H1 (cell line): ENCODE measurements around the gene P2RY11. TPM values are rescaled to one million over a fixed set of nuclear protein-coding genes. Genes with fewer than 3 reads are reported as not detected.

ENCODE experiments used
- GABPA ChIP-seq: IDR thresholded peaks from 2 replicates; pipeline ENCODE4 v1.6.1; 2011; ENCODE audit warnings: mild to moderate bottlenecking, low read length, moderate library complexity, borderline replicate concordance; ENCODE audit not compliant: insufficient read depth
- TCF12 ChIP-seq: IDR thresholded peaks from 2 replicates; pipeline ENCODE4 v1.6.1; 2011; ENCODE audit warnings: low read depth, mild to moderate bottlenecking, low read length
- polyA plus RNA-seq, 7 experiments: library from polyadenylated mRNA; depleted of rRNA in 3 of 7; stranded (reverse) in 5 of 7; unstranded in 2 of 7; fragments of >200 nt in 5 of 7; fragments of 200-250 nt in 2 of 7; gene quantifications; 1 replicate in 5 of 7; 2 replicates in 1 of 7; 4 replicates in 1 of 7; pipeline versions ENCODE4 v1.2.1 to v1.2.3, GENCODE V29; 2011 to 2013; ENCODE audit warnings: missing spikeins in 2 of 7, mixed read lengths in 2 of 7
- total RNA-seq: library from RNA; stranded (reverse); fragmentation: NEBNext Ultra II Directional; extraction: Animal tissue kit (Norgen Biotek cat#: 25700); gene quantifications from 2 replicates; pipeline ENCODE4 v1.2.1, GENCODE V29; 2021
- TF ChIP-seq, protein P1 (sequence below): fragments of 300-600 bp; sonication (generic); IDR thresholded peaks from 2 replicates; pipeline ENCODE4 v1.7.1; 2012; ENCODE audit warnings: low read length, moderate library complexity, mild to moderate bottlenecking, inconsistent platforms; ENCODE audit not compliant: insufficient replicate concordance

Gene P2RY11
- total and polyA plus RNA-seq, 2 of the 8 experiments (the other 6 are each of a cell fraction or from before 2014, with no cell fraction given): 9.2 to 18.0 TPM

DNA sequence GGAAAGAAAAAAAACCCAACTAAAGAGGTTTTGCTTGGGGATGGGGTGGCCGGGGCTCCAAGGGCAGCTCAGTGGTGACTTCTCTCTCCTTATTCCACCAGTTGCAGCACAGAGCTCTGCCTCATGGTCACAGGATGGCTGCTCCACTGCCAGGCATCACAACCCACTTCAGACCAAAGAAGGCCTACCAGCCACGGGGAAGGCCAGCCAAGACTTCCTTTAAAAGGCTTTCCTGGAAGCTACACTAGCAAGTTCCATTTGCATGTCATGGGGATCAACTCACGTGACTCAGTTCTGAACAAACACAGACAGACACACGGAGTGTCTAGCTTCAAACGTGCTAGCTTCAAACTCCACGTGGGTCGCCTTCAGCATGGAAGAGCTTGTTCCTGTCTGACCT, 21.4 kb downstream of the P2RY11 start (continued):
- TF ChIP-seq, protein P1, sequence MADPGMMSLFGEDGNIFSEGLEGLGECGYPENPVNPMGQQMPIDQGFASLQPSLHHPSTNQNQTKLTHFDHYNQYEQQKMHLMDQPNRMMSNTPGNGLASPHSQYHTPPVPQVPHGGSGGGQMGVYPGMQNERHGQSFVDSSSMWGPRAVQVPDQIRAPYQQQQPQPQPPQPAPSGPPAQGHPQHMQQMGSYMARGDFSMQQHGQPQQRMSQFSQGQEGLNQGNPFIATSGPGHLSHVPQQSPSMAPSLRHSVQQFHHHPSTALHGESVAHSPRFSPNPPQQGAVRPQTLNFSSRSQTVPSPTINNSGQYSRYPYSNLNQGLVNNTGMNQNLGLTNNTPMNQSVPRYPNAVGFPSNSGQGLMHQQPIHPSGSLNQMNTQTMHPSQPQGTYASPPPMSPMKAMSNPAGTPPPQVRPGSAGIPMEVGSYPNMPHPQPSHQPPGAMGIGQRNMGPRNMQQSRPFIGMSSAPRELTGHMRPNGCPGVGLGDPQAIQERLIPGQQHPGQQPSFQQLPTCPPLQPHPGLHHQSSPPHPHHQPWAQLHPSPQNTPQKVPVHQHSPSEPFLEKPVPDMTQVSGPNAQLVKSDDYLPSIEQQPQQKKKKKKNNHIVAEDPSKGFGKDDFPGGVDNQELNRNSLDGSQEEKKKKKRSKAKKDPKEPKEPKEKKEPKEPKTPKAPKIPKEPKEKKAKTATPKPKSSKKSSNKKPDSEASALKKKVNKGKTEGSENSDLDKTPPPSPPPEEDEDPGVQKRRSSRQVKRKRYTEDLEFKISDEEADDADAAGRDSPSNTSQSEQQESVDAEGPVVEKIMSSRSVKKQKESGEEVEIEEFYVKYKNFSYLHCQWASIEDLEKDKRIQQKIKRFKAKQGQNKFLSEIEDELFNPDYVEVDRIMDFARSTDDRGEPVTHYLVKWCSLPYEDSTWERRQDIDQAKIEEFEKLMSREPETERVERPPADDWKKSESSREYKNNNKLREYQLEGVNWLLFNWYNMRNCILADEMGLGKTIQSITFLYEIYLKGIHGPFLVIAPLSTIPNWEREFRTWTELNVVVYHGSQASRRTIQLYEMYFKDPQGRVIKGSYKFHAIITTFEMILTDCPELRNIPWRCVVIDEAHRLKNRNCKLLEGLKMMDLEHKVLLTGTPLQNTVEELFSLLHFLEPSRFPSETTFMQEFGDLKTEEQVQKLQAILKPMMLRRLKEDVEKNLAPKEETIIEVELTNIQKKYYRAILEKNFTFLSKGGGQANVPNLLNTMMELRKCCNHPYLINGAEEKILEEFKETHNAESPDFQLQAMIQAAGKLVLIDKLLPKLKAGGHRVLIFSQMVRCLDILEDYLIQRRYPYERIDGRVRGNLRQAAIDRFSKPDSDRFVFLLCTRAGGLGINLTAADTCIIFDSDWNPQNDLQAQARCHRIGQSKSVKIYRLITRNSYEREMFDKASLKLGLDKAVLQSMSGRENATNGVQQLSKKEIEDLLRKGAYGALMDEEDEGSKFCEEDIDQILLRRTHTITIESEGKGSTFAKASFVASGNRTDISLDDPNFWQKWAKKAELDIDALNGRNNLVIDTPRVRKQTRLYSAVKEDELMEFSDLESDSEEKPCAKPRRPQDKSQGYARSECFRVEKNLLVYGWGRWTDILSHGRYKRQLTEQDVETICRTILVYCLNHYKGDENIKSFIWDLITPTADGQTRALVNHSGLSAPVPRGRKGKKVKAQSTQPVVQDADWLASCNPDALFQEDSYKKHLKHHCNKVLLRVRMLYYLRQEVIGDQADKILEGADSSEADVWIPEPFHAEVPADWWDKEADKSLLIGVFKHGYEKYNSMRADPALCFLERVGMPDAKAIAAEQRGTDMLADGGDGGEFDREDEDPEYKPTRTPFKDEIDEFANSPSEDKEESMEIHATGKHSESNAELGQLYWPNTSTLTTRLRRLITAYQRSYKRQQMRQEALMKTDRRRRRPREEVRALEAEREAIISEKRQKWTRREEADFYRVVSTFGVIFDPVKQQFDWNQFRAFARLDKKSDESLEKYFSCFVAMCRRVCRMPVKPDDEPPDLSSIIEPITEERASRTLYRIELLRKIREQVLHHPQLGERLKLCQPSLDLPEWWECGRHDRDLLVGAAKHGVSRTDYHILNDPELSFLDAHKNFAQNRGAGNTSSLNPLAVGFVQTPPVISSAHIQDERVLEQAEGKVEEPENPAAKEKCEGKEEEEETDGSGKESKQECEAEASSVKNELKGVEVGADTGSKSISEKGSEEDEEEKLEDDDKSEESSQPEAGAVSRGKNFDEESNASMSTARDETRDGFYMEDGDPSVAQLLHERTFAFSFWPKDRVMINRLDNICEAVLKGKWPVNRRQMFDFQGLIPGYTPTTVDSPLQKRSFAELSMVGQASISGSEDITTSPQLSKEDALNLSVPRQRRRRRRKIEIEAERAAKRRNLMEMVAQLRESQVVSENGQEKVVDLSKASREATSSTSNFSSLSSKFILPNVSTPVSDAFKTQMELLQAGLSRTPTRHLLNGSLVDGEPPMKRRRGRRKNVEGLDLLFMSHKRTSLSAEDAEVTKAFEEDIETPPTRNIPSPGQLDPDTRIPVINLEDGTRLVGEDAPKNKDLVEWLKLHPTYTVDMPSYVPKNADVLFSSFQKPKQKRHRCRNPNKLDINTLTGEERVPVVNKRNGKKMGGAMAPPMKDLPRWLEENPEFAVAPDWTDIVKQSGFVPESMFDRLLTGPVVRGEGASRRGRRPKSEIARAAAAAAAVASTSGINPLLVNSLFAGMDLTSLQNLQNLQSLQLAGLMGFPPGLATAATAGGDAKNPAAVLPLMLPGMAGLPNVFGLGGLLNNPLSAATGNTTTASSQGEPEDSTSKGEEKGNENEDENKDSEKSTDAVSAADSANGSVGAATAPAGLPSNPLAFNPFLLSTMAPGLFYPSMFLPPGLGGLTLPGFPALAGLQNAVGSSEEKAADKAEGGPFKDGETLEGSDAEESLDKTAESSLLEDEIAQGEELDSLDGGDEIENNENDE: no peak
- TF ChIP-seq TCF12 (no peak), GABPA (no peak)
